H1 (cell line): ENCODE measurements around the gene USP43. TPM values are rescaled to one million over a fixed set of nuclear protein-coding genes. Genes with fewer than 3 reads are reported as not detected.
A peak's percentile ranks its signal among the peaks of the same experiment; 100 is the strongest.

ENCODE experiments used
- CTCF ChIA-PET: fragments of 300-600 bp; sonication (Branson Sonifier 250); formaldehyde crosslinking; loops from one replicate; lab custom pipeline; 2021; ENCODE audit not compliant: partially characterized antibody; lab: Charles Lee
- POLR2A ChIA-PET: fragments of 300-600 bp; sonication (Branson Sonifier 250); formaldehyde crosslinking; loops from one replicate; lab custom pipeline; 2021; ENCODE audit warnings: inconsistent platforms; ENCODE audit not compliant: partially characterized antibody; lab: Charles Lee
- DNase-seq, 2 experiments: peaks; one replicate each; pipeline versions ENCODE4 v3.0.0 to v3.0.0-alpha.2; 2010 to 2022; ENCODE audit warnings: low spot score in 2 of 2, low read depth in 1 of 2, mixed read lengths in 1 of 2
- FAIRE-seq: peaks from 2 replicates; lab custom pipeline; 2011; peaks lifted over from hg19 to GRCh38; lab: Jason Lieb, UNC
- H2AFZ ChIP-seq: 2 replicates; pipeline ENCODE4 v1.8.1; 2012; ENCODE audit warnings: low read length, inconsistent platforms
- H2AK5ac ChIP-seq: 2 replicates; pipeline ENCODE4 v1.6.1; 2013; ENCODE audit warnings: low read depth, low read length
- H2BK120ac ChIP-seq: replicated peaks from 2 replicates; pipeline ENCODE3; 2013; ENCODE audit warnings: low read depth, low read length, inconsistent platforms
- H2BK12ac ChIP-seq: 2 replicates; pipeline ENCODE4 v1.6.1; 2013; ENCODE audit warnings: low read depth, low read length
- H2BK15ac ChIP-seq: 2 replicates; pipeline ENCODE4 v1.6.1; 2013; ENCODE audit warnings: low read length
- H2BK20ac ChIP-seq: 2 replicates; pipeline ENCODE4 v1.6.1; 2013; ENCODE audit warnings: low read length
- H2BK5ac ChIP-seq: 2 replicates; pipeline ENCODE4 v1.6.1; 2013; ENCODE audit warnings: low read depth, low read length
- H3K14ac ChIP-seq: 2 replicates; pipeline ENCODE4 v1.6.1; 2013; ENCODE audit warnings: inconsistent platforms; ENCODE audit not compliant: insufficient read length
- H3K18ac ChIP-seq: 2 replicates; pipeline ENCODE4 v1.6.1; 2013; ENCODE audit warnings: low read length; ENCODE audit errors: extremely low read depth
- H3K23ac ChIP-seq: 2 replicates; pipeline ENCODE4 v1.6.1; 2013; ENCODE audit warnings: inconsistent platforms; ENCODE audit not compliant: insufficient read length
- H3K23me2 ChIP-seq: 2 replicates; pipeline ENCODE4 v1.6.1; 2013; ENCODE audit warnings: low read depth, low read length
- H3K27ac ChIP-seq: 2 replicates; pipeline ENCODE4 v1.6.1; 2011; ENCODE audit warnings: low read depth, low read length, inconsistent platforms
- H3K27me3 ChIP-seq, 4 experiments: replicated peaks in 1 of 4; 1 replicate in 1 of 4; 2 replicates in 3 of 4; pipeline versions ENCODE4 v1.6.1 to v1.8.1; 2011 to 2013; ENCODE audit warnings: low read length in 3 of 4, mild to moderate bottlenecking in 3 of 4, inconsistent platforms in 2 of 4, mixed read lengths in 2 of 4, moderate library complexity in 1 of 4; ENCODE audit not compliant: control insufficient read depth in 3 of 4, insufficient read depth in 3 of 4; ENCODE audit errors: extremely low read depth in 1 of 4
- H3K36me3 ChIP-seq, 4 experiments: 2 replicates each; pipeline versions ENCODE4 v1.6.1 to v1.8.1; 2011 to 2013; ENCODE audit warnings: mild to moderate bottlenecking in 4 of 4, low read length in 3 of 4, moderate library complexity in 2 of 4, control low read depth in 1 of 4, inconsistent platforms in 1 of 4; ENCODE audit not compliant: insufficient read depth in 4 of 4, control insufficient read depth in 2 of 4
- H3K4ac ChIP-seq: replicated peaks from 2 replicates; pipeline ENCODE3; 2013; ENCODE audit warnings: low read length, low read depth, mixed read lengths, inconsistent platforms; ENCODE audit not compliant: insufficient read length
- H3K4me1 ChIP-seq, 4 experiments: replicated peaks in 1 of 4; 1 replicate in 1 of 4; 2 replicates in 3 of 4; pipeline versions ENCODE4 v1.6.1 to v1.8.1; 2011 to 2013; ENCODE audit warnings: low read length in 3 of 4, inconsistent platforms in 2 of 4, mixed read lengths in 1 of 4; ENCODE audit not compliant: insufficient read depth in 4 of 4, control insufficient read depth in 3 of 4
- H3K4me2 ChIP-seq, 2 experiments: 2 replicates each; pipeline versions ENCODE4 v1.6.1 to v1.8.1; 2011 to 2013; ENCODE audit warnings: low read depth in 2 of 2, low read length in 2 of 2, control low read depth in 1 of 2, inconsistent platforms in 1 of 2, mild to moderate bottlenecking in 1 of 2; ENCODE audit not compliant: insufficient read depth in 1 of 2
- H3K4me3 ChIP-seq, 4 experiments: fragments of 200-600, 300-600 bp in 1 of 4; sonication (generic), shearing (Covaris generic), sonication (Bioruptor Twin) in 1 of 4; 2 replicates each; pipeline versions ENCODE4 v1.5.1 to v1.8.1; 2011 to 2016; ENCODE audit warnings: low read length in 4 of 4, low read depth in 3 of 4, control low read depth in 2 of 4, inconsistent platforms in 2 of 4, mild to moderate bottlenecking in 2 of 4, mixed read lengths in 1 of 4, moderate library complexity in 1 of 4; ENCODE audit not compliant: insufficient read depth in 2 of 4; ENCODE audit errors: extremely low read depth in 1 of 4
- H3K56ac ChIP-seq: replicated peaks from 2 replicates; pipeline ENCODE3; 2013; ENCODE audit warnings: low read depth, mild to moderate bottlenecking, mixed read lengths, low read length, inconsistent platforms; ENCODE audit not compliant: insufficient read length
- H3K79me1 ChIP-seq: 2 replicates; pipeline ENCODE4 v1.6.1; 2013; ENCODE audit warnings: low read depth, low read length, control low read depth
- H3K79me2 ChIP-seq, 2 experiments: 2 replicates each; pipeline versions ENCODE4 v1.6.1 to v1.8.1; 2012 to 2013; ENCODE audit warnings: low read length in 2 of 2, mild to moderate bottlenecking in 2 of 2, inconsistent platforms in 1 of 2; ENCODE audit not compliant: insufficient read depth in 2 of 2, control insufficient read depth in 1 of 2
- H3K9ac ChIP-seq, 4 experiments: replicated peaks in 1 of 4; 1 replicate in 1 of 4; 2 replicates in 3 of 4; pipeline versions ENCODE4 v1.6.1 to v1.8.1; 2011 to 2013; ENCODE audit warnings: low read depth in 3 of 4, low read length in 3 of 4, control low read depth in 2 of 4, mild to moderate bottlenecking in 2 of 4, moderate library complexity in 2 of 4, inconsistent platforms in 1 of 4; ENCODE audit errors: extremely low read depth in 1 of 4
- H3K9me3 ChIP-seq, 2 experiments: 2 replicates each; pipeline versions ENCODE4 v1.6.1 to v1.8.1; 2012 to 2013; ENCODE audit warnings: mild to moderate bottlenecking in 2 of 2, moderate library complexity in 2 of 2, control low read depth in 1 of 2, inconsistent platforms in 1 of 2, low read depth in 1 of 2, low read length in 1 of 2, mixed read lengths in 1 of 2; ENCODE audit not compliant: insufficient read depth in 2 of 2
- H4K20me1 ChIP-seq, 2 experiments: replicated peaks in 1 of 2; 2 replicates each; pipeline versions ENCODE3 to v1.8.1; 2011 to 2013; ENCODE audit warnings: inconsistent platforms in 2 of 2, low read length in 2 of 2, mild to moderate bottlenecking in 1 of 2; ENCODE audit not compliant: insufficient read depth in 2 of 2, control insufficient read depth in 1 of 2
- H4K5ac ChIP-seq: 2 replicates; pipeline ENCODE4 v1.6.1; 2013; ENCODE audit warnings: low read length, low read depth, mixed read lengths, inconsistent platforms; ENCODE audit not compliant: insufficient read length
- H4K8ac ChIP-seq: 2 replicates; pipeline ENCODE4 v1.8.0; 2013; ENCODE audit warnings: mild to moderate bottlenecking, moderate library complexity, low read length, inconsistent platforms; ENCODE audit not compliant: insufficient read depth; ENCODE audit errors: extremely low read depth
- H4K91ac ChIP-seq: replicated peaks from 2 replicates; pipeline ENCODE3; 2013; ENCODE audit warnings: low read length, mixed read lengths, inconsistent platforms; ENCODE audit not compliant: insufficient read length
- CHD1 ChIP-seq: IDR thresholded peaks from 2 replicates; pipeline ENCODE4 v1.6.1; 2012; ENCODE audit warnings: low read depth, low read length, improper control_type of control experiment
- SP1 ChIP-seq: IDR thresholded peaks from 2 replicates; pipeline ENCODE4 v1.6.1; 2011; ENCODE audit warnings: low read depth, low read length
- WGBS, 2 experiments: shearing (Covaris generic) in 1 of 2; methylation state at CpG; one replicate each; pipeline versions ENCODE4 v1.1.6 to v1.1.7; 2013 to 2015; ENCODE audit warnings: low lambda C conversion rate in 2 of 2, mixed read lengths in 2 of 2, inconsistent platforms in 1 of 2, low coverage in 1 of 2, missing lambda C conversion rate in 1 of 2; ENCODE audit not compliant: insufficient replicate concordance in 2 of 2, insufficient coverage in 1 of 2, insufficient read length in 1 of 2; ENCODE audit errors: extremely low coverage in 1 of 2, missing lambda C conversion rate in 1 of 2; 5-methylcytosine and 5-hydroxymethylcytosine counted together
- polyA plus RNA-seq, 7 experiments: library from polyadenylated mRNA; depleted of rRNA in 3 of 7; stranded (reverse) in 5 of 7; unstranded in 2 of 7; fragments of >200 nt in 5 of 7; fragments of 200-250 nt in 2 of 7; gene quantifications; 1 replicate in 5 of 7; 2 replicates in 1 of 7; 4 replicates in 1 of 7; pipeline versions ENCODE4 v1.2.1 to v1.2.3, GENCODE V29; 2011 to 2013; ENCODE audit warnings: missing spikeins in 2 of 7, mixed read lengths in 2 of 7
- total RNA-seq: library from RNA; stranded (reverse); fragmentation: NEBNext Ultra II Directional; extraction: Animal tissue kit (Norgen Biotek cat#: 25700); gene quantifications from 2 replicates; pipeline ENCODE4 v1.2.1, GENCODE V29; 2021

USP43 gene
- total and polyA plus RNA-seq, 2 of the 8 experiments (the other 6 are each of a cell fraction or from before 2014, with no cell fraction given) = 3.0 to 7.2 TPM

GRCh38 chr17:9771465-9771864 is 126.1 kb downstream of the USP43 start:
- H4K91ac ChIP-seq = no peak overlapping the region
- CTCF ChIA-PET = interaction anchor here (0.9 to 1.6 kb wide), 5 partner anchors 12 to 347 kb away, joined by 3 to 4 read pairs (median 3); no protein-coding TSS in a partner anchor

More at GRCh38 chr17:9771465-9771864, 126.1 kb downstream of the USP43 start:
- Histone ChIP-seq H3K18ac (no peak overlapping the region), H3K4me2 (no peak overlapping the region), H3K4me3 (no peak overlapping the region), H3K23ac (no peak overlapping the region), H2AK5ac (no peak overlapping the region), H3K79me2 (no peaks in the 10 kb centered on the region), H2AFZ (no peak overlapping the region), H3K9me3 (no peaks in the 10 kb centered on the region), H3K79me1 (no peaks in the 10 kb centered on the region), H2BK12ac (no peak overlapping the region), H3K4ac (no peak overlapping the region), H4K5ac (no peak overlapping the region), H4K8ac (peak overlapping the region; percentile 4; the same call in 1 of the 2 replicates), H3K9ac (no peak overlapping the region), H2BK5ac (no peak overlapping the region), H3K36me3 (no peaks in the 10 kb centered on the region), H3K14ac (no peak overlapping the region), H3K4me1 (no peaks in the 10 kb centered on the region; a peak in 1 of 7 replicates), H3K27me3 (no peaks in the 10 kb centered on the region), H3K56ac (no peak overlapping the region), H2BK15ac (no peak overlapping the region), H2BK20ac (no peak overlapping the region), H3K27ac (no peak overlapping the region), H2BK120ac (no peak overlapping the region)
- FAIRE-seq = no peak
- WGBS, 2 experiments = 86% methylated on average over 18 of the region's 27 CpGs; no CpG with 5 or more reads in 1 of the 2 experiments
- no peak for DNase-seq
- POLR2A ChIA-PET = no interaction called here
- TF ChIP-seq CHD1 (no peak), SP1 (no peak)
- TF ChIP-seq, all 59 proteins: peak for 0
- no peaks in the 10 kb centered on the region for H4K20me1 ChIP-seq
- H3K23me2 ChIP-seq = no peaks in the 10 kb centered on the region
